IMR-90 (cell line): ENCODE measurements around the gene C2orf69.

ENCODE experiments used
- CEBPB ChIP-seq: IDR thresholded peaks from 2 replicates; pipeline ENCODE4 v1.6.1; 2012; ENCODE audit warnings: low read depth, low read length, improper control_type of control experiment
- CHD1 ChIP-seq: IDR thresholded peaks from 2 replicates; pipeline ENCODE4 v1.6.1; 2012; ENCODE audit warnings: low read depth, low read length, improper control_type of control experiment
- CTCF ChIP-seq: conservative IDR thresholded peaks from 2 replicates; pipeline ENCODE4 v1.5.1; 2012; ENCODE audit warnings: mild to moderate bottlenecking, low read depth, low read length, improper control_type of control experiment
- ELK1 ChIP-seq: fragments of 150-350 bp; IDR thresholded peaks from 2 replicates; pipeline ENCODE4 v1.6.1; 2016; ENCODE audit warnings: low read depth, mild to moderate bottlenecking, low read length, moderate library complexity, borderline replicate concordance
- FOS ChIP-seq: fragments of 150-350 bp; IDR thresholded peaks from 2 replicates; pipeline ENCODE4 v1.6.1; 2016; ENCODE audit warnings: low read depth, low read length
- MAFK ChIP-seq: IDR thresholded peaks from 2 replicates; pipeline ENCODE4 v1.6.1; 2012; ENCODE audit warnings: low read depth, low read length, improper control_type of control experiment
- MAZ ChIP-seq: IDR thresholded peaks from 2 replicates; pipeline ENCODE4 v1.6.1; 2012; ENCODE audit warnings: low read depth, mild to moderate bottlenecking, low read length, improper control_type of control experiment, moderate library complexity, borderline replicate concordance
- NFE2L2 ChIP-seq: fragments of 150-350 bp; IDR thresholded peaks from 2 replicates; pipeline ENCODE4 v1.6.1; 2016; ENCODE audit warnings: low read depth, mild to moderate bottlenecking, low read length
- POLR2A ChIP-seq: IDR thresholded peaks from 2 replicates; pipeline ENCODE4 v1.6.1; 2012; ENCODE audit warnings: mild to moderate bottlenecking, low read depth, low read length
- RAD21 ChIP-seq: IDR thresholded peaks from 2 replicates; pipeline ENCODE4 v1.6.1; 2012; ENCODE audit warnings: low read length, improper control_type of control experiment
- RCOR1 ChIP-seq: IDR thresholded peaks from 2 replicates; pipeline ENCODE4 v1.6.1; 2012; ENCODE audit warnings: mild to moderate bottlenecking, low read length, improper control_type of control experiment; ENCODE audit not compliant: insufficient replicate concordance
- RFX5 ChIP-seq: IDR thresholded peaks from 2 replicates; pipeline ENCODE4 v1.8.0; 2012; ENCODE audit warnings: low read depth, mild to moderate bottlenecking, low read length, moderate library complexity
- SMC3 ChIP-seq: fragments of 150-350 bp; IDR thresholded peaks from 2 replicates; pipeline ENCODE4 v1.6.1; 2016; ENCODE audit warnings: low read depth, mild to moderate bottlenecking, antibody characterized with exemption, low read length, moderate library complexity
- USF2 ChIP-seq: fragments of 150-350 bp; IDR thresholded peaks from 2 replicates; pipeline ENCODE4 v1.6.1; 2017; ENCODE audit warnings: mild to moderate bottlenecking, antibody characterized with exemption, low read length, low read depth

- TF ChIP-seq CTCF (no peak), CEBPB (no peak), FOS (no peak), RAD21 (no peak), POLR2A (no peak), MAZ (no peak), NFE2L2 (no peak), RCOR1 (no peak), USF2 (no peak), MAFK (no peak), ELK1 (no peak), CHD1 (no peak), RFX5 (no peak), SMC3 (no peak)
Measured at GRCh38 chr2:199962203-199962602, 51.1 kb downstream of the C2orf69 start.
